ENCODE results near the gene YPEL2.

GRCh38 chr17:59299400-59300092 is 31.9 kb upstream of the YPEL2 start:
- TF ChIP-seq CTCF (IDR thresholded peaks at IDR 0.05) (no peak), POLR2AphosphoS5 (IDR thresholded peaks at IDR 0.05; ENCODE audit: insufficient read depth in 1 of 2, low read depth in 1 of 2) (no peak)
